AG04449 (cell line): Measurements from ENCODE around the gene ATG7.
A peak's percentile ranks its signal among the peaks of the same experiment; 100 is the strongest.

ENCODE experiments used
- CTCF ChIA-PET: fragments of 350-600 bp; formaldehyde crosslinking; extraction: SDS; loops from one replicate; lab custom pipeline; 2021; ENCODE audit warnings: antibody characterized with exemption; lab: Yijun Ruan, JAX
- POLR2A ChIA-PET: fragments of 400-600, 350-600 bp; formaldehyde crosslinking; extraction: SDS; loops from one replicate; lab custom pipeline; 2020; ENCODE audit warnings: antibody characterized with exemption, inconsistent platforms; lab: Yijun Ruan, JAX
- DNase-seq: peaks from one replicate; pipeline ENCODE4 v3.0.0-alpha.2; 2010; ENCODE audit warnings: low read depth, low spot score
- H3K4me3 ChIP-seq: 2 replicates; pipeline ENCODE4 v1.5.1; 2011; ENCODE audit warnings: low read depth, mild to moderate bottlenecking, control low read depth, low read length
- CTCF ChIP-seq: IDR thresholded peaks from one replicate; pipeline ENCODE4 v1.5.1; 2011; ENCODE audit warnings: mild to moderate bottlenecking, moderate library complexity, low read length, control low read depth, inconsistent platforms; ENCODE audit not compliant: insufficient read depth; ENCODE audit errors: missing control alignments

The ATG7 gene

DNA sequence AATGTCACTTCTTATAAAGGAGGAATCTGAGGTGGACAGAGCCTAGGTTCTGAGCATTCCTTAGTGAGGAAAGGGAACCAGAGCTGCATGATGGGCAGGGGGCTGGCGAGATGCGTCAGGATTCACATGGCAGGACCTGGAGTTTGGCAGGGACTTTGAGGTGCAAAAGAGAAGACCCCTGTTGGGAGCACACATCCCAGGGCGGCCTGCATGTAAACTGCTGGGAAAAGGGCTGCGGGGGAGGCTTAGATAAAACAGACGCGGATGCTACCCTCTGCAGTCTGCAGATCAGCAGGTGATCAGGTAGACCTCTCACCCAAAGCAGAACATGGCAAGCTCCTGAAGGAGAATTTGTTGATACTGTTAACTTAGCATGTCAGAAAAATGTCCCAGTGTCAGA lies 203.1 kb downstream of the ATG7 start:
- DNase-seq: no peak
- CTCF ChIA-PET: interaction anchor here (1.4 to 2.4 kb wide), 3 partner anchors 9 to 164 kb away, joined by 3 to 9 read pairs (median 3); no protein-coding TSS in a partner anchor
- POLR2A ChIA-PET: no interaction called here

DNA sequence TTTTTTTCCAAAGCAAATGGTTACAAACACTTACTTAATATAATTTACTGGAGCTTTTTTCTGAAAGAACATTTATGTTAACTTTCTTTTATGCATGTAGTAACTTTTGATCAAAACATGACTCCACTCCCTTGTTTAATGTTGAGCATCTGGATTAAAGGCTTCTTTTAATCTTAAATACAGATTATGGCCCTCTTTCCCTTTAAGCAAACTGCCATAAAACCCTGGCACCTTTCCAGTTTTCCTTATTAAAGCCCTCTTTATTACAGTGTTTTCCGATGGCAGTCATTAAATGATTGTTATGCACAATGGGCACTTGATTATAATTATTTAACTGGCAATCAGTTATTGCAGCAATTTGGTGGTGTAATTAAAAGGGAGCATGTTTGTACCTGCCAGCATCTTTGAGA lies 204.5 kb downstream of the ATG7 start:
- no peak for DNase-seq
- no peak for TF ChIP-seq CTCF
- POLR2A ChIA-PET: interaction anchor here (1.3 kb wide), 1 partner anchor 8 kb away, joined by 4 read pairs; no protein-coding TSS in a partner anchor
- no peak overlapping the region for H3K4me3 ChIP-seq
- CTCF ChIA-PET: interaction anchor here (0.6 to 2.4 kb wide), 3 partner anchors 10 to 327 kb away, joined by 3 to 9 read pairs (median 4); no protein-coding TSS in a partner anchor

More for the DNA sequence above, 203.1 kb downstream of the ATG7 start:
- TF ChIP-seq CTCF: no peak
- H3K4me3 ChIP-seq: no peak overlapping the region

DNA sequence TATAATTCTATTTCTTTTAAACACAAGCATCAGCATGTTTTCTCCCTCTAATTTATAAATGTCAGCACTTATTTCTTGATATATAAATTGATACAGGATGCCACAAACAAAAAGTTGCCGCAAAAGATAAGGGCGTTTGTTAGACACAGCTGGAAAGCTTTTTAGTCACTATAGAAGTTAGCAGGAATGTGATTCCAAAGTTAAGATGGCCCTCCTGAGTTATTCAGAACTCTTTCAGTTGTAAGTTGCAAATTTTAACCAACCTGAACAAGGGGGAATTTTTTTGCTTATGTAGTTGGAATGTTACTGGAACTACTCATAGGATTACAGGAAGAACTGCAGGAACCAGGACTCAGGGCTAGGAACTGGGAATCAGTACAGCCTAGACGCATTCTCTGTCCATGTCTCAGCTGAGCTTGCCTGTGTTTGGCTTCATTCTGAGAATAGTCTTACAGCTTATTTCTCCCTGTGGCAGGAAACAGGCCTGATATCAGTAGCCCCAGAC lies 205.3 kb downstream of the ATG7 start:
- CTCF ChIA-PET: no interaction called here
- POLR2A ChIA-PET: interaction anchor here (1.1 to 1.3 kb wide), 2 partner anchors 9 to 12 kb away, joined by 4 read pairs; no protein-coding TSS in a partner anchor
- no peak for TF ChIP-seq CTCF
- H3K4me3 ChIP-seq: no peak overlapping the region
- DNase-seq: peak; percentile 79

- CTCF ChIA-PET: interaction anchor here (1.3 kb wide), 1 partner anchor 14 kb away, joined by 3 read pairs; no protein-coding TSS in a partner anchor
- H3K4me3 ChIP-seq: no peak overlapping the region
- POLR2A ChIA-PET: interaction anchor here (1.1 to 1.3 kb wide), 2 partner anchors 10 to 12 kb away, joined by 4 read pairs; no protein-coding TSS in a partner anchor
- DNase-seq: no peak
- no peak for TF ChIP-seq CTCF
Measured at GRCh38 chr3:11478167-11478566, 206.0 kb downstream of the ATG7 start.

- CTCF ChIA-PET: interaction anchor here (1.1 to 1.5 kb wide), 3 partner anchors 9 to 19 kb away, joined by 3 read pairs; no protein-coding TSS in a partner anchor
- no peak for DNase-seq
- TF ChIP-seq CTCF: no peak
- POLR2A ChIA-PET: no interaction called here
- H3K4me3 ChIP-seq: no peak overlapping the region
Measured at GRCh38 chr3:11479221-11479620, 207.0 kb downstream of the ATG7 start.

- POLR2A ChIA-PET: no interaction called here
- H3K4me3 ChIP-seq: no peak overlapping the region
- CTCF ChIA-PET: interaction anchor here (1.5 kb wide), 1 partner anchor 10 kb away, joined by 3 read pairs; no protein-coding TSS in a partner anchor
- TF ChIP-seq CTCF: no peak
- DNase-seq: no peak
Measured at GRCh38 chr3:11480663-11481298, 208.6 kb downstream of the ATG7 start.
